Gastroesophageal sphincter (tissue), 4 donors: ENCODE data around the gene SPACDR. TPM values are rescaled to one million over a fixed set of nuclear protein-coding genes. Genes with fewer than 3 reads are reported as not detected.

ENCODE experiments used
- ATAC-seq: fragments of 150-250 bp; one replicate; pipeline ENCODE4 v1.9.1; 2016; ENCODE audit warnings: mild to moderate bottlenecking, moderate library complexity
- H3K27ac ChIP-seq, 4 donors: fragments of 200-600 bp; sonication (generic) in 3 of 4; 1 replicate in 3 of 4; 2 replicates in 1 of 4; pipeline ENCODE4 v1.5.1; 2016 to 2019
- H3K27me3 ChIP-seq: fragments of 200-600 bp; sonication (generic); one replicate; pipeline ENCODE4 v1.5.1; 2019
- H3K36me3 ChIP-seq, 2 donors: fragments of 200-600 bp; sonication (generic); one replicate each; pipeline ENCODE4 v1.5.1; 2019; ENCODE audit warnings: control low read depth in 1 of 2
- H3K4me1 ChIP-seq, 3 donors: fragments of 200-600 bp; sonication (generic); 1 replicate in 2 of 3; 2 replicates in 1 of 3; pipeline ENCODE4 v1.5.1; 2016 to 2019; ENCODE audit warnings: control low read depth in 2 of 3
- H3K4me3 ChIP-seq, 2 donors: fragments of 200-600 bp; sonication (generic); one replicate each; pipeline ENCODE4 v1.5.1; 2019; ENCODE audit warnings: mild to moderate bottlenecking in 1 of 2, moderate library complexity in 1 of 2
- H3K9me3 ChIP-seq, 3 donors: fragments of 200-600 bp; sonication (generic); one replicate each; pipeline ENCODE4 v1.5.1; 2017 to 2019; ENCODE audit warnings: control low read depth in 2 of 3
- CTCF ChIP-seq, 4 experiments: fragments of 200-600 bp in 2 of 4; fragments of 450-650 bp in 2 of 4; sonication (generic) in 1 of 4; IDR thresholded peaks; one replicate each; pipeline ENCODE4 v1.5.1; 2017 to 2019; ENCODE audit warnings: antibody characterized with exemption in 4 of 4, mild to moderate bottlenecking in 2 of 4, moderate library complexity in 2 of 4
- EP300 ChIP-seq: sonication (generic); formaldehyde crosslinking; IDR thresholded peaks from one replicate; pipeline ENCODE4 v1.6.1; 2017; ENCODE audit warnings: antibody characterized with exemption, mild to moderate bottlenecking
- POLR2A ChIP-seq, 2 donors: fragments of 450-650 bp; IDR thresholded peaks; one replicate each; pipeline ENCODE4 v1.6.1; 2017; ENCODE audit warnings: antibody characterized with exemption in 2 of 2, mild to moderate bottlenecking in 2 of 2, moderate library complexity in 1 of 2
- POLR2AphosphoS5 ChIP-seq: sonication (generic); formaldehyde crosslinking; IDR thresholded peaks from one replicate; pipeline ENCODE4 v1.6.1; 2017; ENCODE audit warnings: antibody characterized with exemption
- WGBS, 2 donors: methylation state at CpG; one replicate each; pipeline ENCODE4 v1.1.5; 2018; ENCODE audit warnings: low coverage in 1 of 2; 5-methylcytosine and 5-hydroxymethylcytosine counted together
- total RNA-seq, 4 donors: library from RNA; depleted of rRNA; stranded (reverse); fragments of >200 nt; gene quantifications; one replicate each; pipeline ENCODE4 v1.1.0, GENCODE V29; 2016

Gene SPACDR
- total RNA-seq, 4 donors from 2014 or later, result 0.67 TPM; not detected in 3

GRCh38 chr7:100427762-100428198 is 36.3 kb downstream of the SPACDR start:
- H3K4me1 ChIP-seq, result peaks cover 0 to 35% (median 21%) of the 10 kb centered on the region in 3 donors
- peaks cover 0 to 28% of the 10 kb centered on the region in 2 donors for H3K36me3 ChIP-seq
- ATAC-seq, result no peak
- peak overlapping the region; percentile 91 to 95 for H3K4me3 ChIP-seq
- H3K27me3 ChIP-seq, result no peaks in the 10 kb centered on the region
- WGBS, 2 donors, result 44 to 70% methylated on average over 5 to 7 of the region's 16 CpGs
- TF ChIP-seq POLR2AphosphoS5 (no peak), CTCF (IDR thresholded peaks at IDR 0.05) (no peak)
- no peaks in the 10 kb centered on the region for H3K9me3 ChIP-seq
- H3K27ac ChIP-seq, result peak overlapping the region in 3 of 4 donors; percentile 98 to 99 (median 99)

- no peaks in the 10 kb centered on the region for H3K27me3 ChIP-seq
- H3K27ac ChIP-seq, result no peak overlapping the region
- no peak for ATAC-seq
- H3K4me1 ChIP-seq, result peaks cover 0 to 23% (median 9%) of the 10 kb centered on the region in 3 donors
- TF ChIP-seq POLR2AphosphoS5, result no peak
- TF ChIP-seq CTCF (IDR thresholded peaks at IDR 0.05), result no peak
- no peak for TF ChIP-seq EP300
- TF ChIP-seq POLR2A (IDR thresholded peaks at IDR 0.05), result no peak
- H3K4me3 ChIP-seq, result no peak overlapping the region
- H3K9me3 ChIP-seq, result no peaks in the 10 kb centered on the region
- H3K36me3 ChIP-seq, result peaks cover 0 to 16% of the 10 kb centered on the region in 2 donors
Measured at GRCh38 chr7:100426516-100426915, 37.5 kb downstream of the SPACDR start.

GRCh38 chr7:100425347-100425746 is 38.7 kb downstream of the SPACDR start:
- H3K27me3 ChIP-seq, result no peaks in the 10 kb centered on the region
- H3K27ac ChIP-seq, result no peak overlapping the region
- H3K9me3 ChIP-seq, result no peaks in the 10 kb centered on the region
- WGBS, 2 donors, result 20 to 86% methylated on average over 1 of the region's 1 CpG
- peaks cover 0 to 16% of the 10 kb centered on the region in 2 donors for H3K36me3 ChIP-seq
- H3K4me3 ChIP-seq, result no peak overlapping the region
- TF ChIP-seq EP300 (no peak), POLR2AphosphoS5 (no peak), CTCF (IDR thresholded peaks at IDR 0.05) (no peak), POLR2A (IDR thresholded peaks at IDR 0.05) (no peak)
- ATAC-seq, result no peak
- peaks cover 0 to 11% (median 0%) of the 10 kb centered on the region in 3 donors for H3K4me1 ChIP-seq

- ATAC-seq, result no peak
- no peak overlapping the region for H3K4me3 ChIP-seq
- H3K27ac ChIP-seq, result no peak overlapping the region
- H3K27me3 ChIP-seq, result no peaks in the 10 kb centered on the region
- no peak for TF ChIP-seq POLR2A (IDR thresholded peaks at IDR 0.05)
- TF ChIP-seq EP300, result no peak
- TF ChIP-seq CTCF (IDR thresholded peaks at IDR 0.05), result no peak
- no peak for TF ChIP-seq POLR2AphosphoS5
- WGBS, 2 donors, result 71 to 96% methylated on average over 6 of the region's 6 CpGs
- H3K4me1 ChIP-seq, result peaks cover 0 to 7% (median 0%) of the 10 kb centered on the region in 3 donors
- no peaks in the 10 kb centered on the region for H3K9me3 ChIP-seq
- H3K36me3 ChIP-seq, result peaks cover 0 to 16% of the 10 kb centered on the region in 2 donors
Measured at GRCh38 chr7:100423315-100423714, 40.7 kb downstream of the SPACDR start.

- TF ChIP-seq POLR2AphosphoS5, result no peak
- TF ChIP-seq POLR2A (IDR thresholded peaks at IDR 0.05), result no peak
- TF ChIP-seq CTCF (IDR thresholded peaks at IDR 0.05), result no peak
- TF ChIP-seq EP300, result no peak
- Histone ChIP-seq H3K36me3 (peaks cover 0 to 29% of the 10 kb centered on the region in 2 donors), H3K9me3 (no peaks in the 10 kb centered on the region), H3K27me3 (no peaks in the 10 kb centered on the region), H3K4me3 (no peak overlapping the region), H3K27ac (no peak overlapping the region), H3K4me1 (no peaks in the 10 kb centered on the region)
- no peak for ATAC-seq
- 54% methylated on average over 1 of the region's 1 CpG; no CpG with 5 or more reads in 1 of the 2 donors for WGBS, 2 donors
Measured at GRCh38 chr7:100419660-100420226, 44.3 kb downstream of the SPACDR start.
